SIG-M5 treated with dmso at 0.1 percent for 504 hours (cell line): ENCODE measurements around the gene CBLB.
A peak's percentile ranks its signal among the peaks of the same experiment; 100 is the strongest.

Experiments
- DNase-seq: peaks from one replicate; lab custom pipeline; 2025; ENCODE audit not compliant: unreplicated experiment; lab: John Stamatoyannopoulos, UW

Gene CBLB

GRCh38 chr3:105715372-105715771 lies 153.4 kb downstream of the CBLB start:
- peak; percentile 2 for DNase-seq

- no peak for DNase-seq
These were observed 154.4 kb downstream of the CBLB start for GRCh38 chr3:105714453-105714852.

- DNase-seq, result no peak
These were observed 159.8 kb downstream of the CBLB start for GRCh38 chr3:105708980-105709379.

- no peak for DNase-seq
These were observed 161.8 kb downstream of the CBLB start for GRCh38 chr3:105707009-105707408.

GRCh38 chr3:105704726-105705410 lies 163.9 kb downstream of the CBLB start:
- DNase-seq, result no peak

GRCh38 chr3:105700575-105700974 lies 168.2 kb downstream of the CBLB start:
- DNase-seq, result no peak

- DNase-seq, result no peak
These were observed 177.2 kb downstream of the CBLB start for GRCh38 chr3:105691633-105692032.

GRCh38 chr3:105691053-105691452 lies 177.8 kb downstream of the CBLB start:
- no peak for DNase-seq

- no peak for DNase-seq
These were observed 180.0 kb downstream of the CBLB start for GRCh38 chr3:105688821-105689220.

- DNase-seq, result peak; percentile 24
These were observed 182.4 kb downstream of the CBLB start for GRCh38 chr3:105686278-105686897.

- no peak for DNase-seq
These were observed 188.9 kb downstream of the CBLB start for GRCh38 chr3:105679951-105680350.

- DNase-seq, result no peak
These were observed 190.8 kb downstream of the CBLB start for GRCh38 chr3:105678017-105678416.

GRCh38 chr3:105676621-105677300 lies 192.1 kb downstream of the CBLB start:
- no peak for DNase-seq

- DNase-seq, result no peak
These were observed 194.3 kb downstream of the CBLB start for GRCh38 chr3:105674437-105675065.

GRCh38 chr3:105672996-105673395 lies 195.8 kb downstream of the CBLB start:
- no peak for DNase-seq

GRCh38 chr3:105662306-105662705 lies 206.5 kb downstream of the CBLB start:
- no peak for DNase-seq

GRCh38 chr3:105661461-105661860 lies 207.4 kb downstream of the CBLB start:
- DNase-seq, result no peak

- DNase-seq, result no peak
These were observed 211.9 kb downstream of the CBLB start for GRCh38 chr3:105656651-105657504.

GRCh38 chr3:105653868-105654267 lies 214.9 kb downstream of the CBLB start:
- DNase-seq, result no peak

GRCh38 chr3:105653166-105653565 lies 215.6 kb downstream of the CBLB start:
- DNase-seq, result no peak

GRCh38 chr3:105649480-105649879 lies 219.3 kb downstream of the CBLB start:
- DNase-seq, result peak; percentile 12
